Measurements from ENCODE around the gene MOK. TPM values are rescaled to one million over a fixed set of nuclear protein-coding genes. Genes with fewer than 3 reads are reported as not detected.

MOK gene
- total and polyA plus RNA-seq, 4 donors = 10.0 to 28.3 (median 13.6) TPM

DNA sequence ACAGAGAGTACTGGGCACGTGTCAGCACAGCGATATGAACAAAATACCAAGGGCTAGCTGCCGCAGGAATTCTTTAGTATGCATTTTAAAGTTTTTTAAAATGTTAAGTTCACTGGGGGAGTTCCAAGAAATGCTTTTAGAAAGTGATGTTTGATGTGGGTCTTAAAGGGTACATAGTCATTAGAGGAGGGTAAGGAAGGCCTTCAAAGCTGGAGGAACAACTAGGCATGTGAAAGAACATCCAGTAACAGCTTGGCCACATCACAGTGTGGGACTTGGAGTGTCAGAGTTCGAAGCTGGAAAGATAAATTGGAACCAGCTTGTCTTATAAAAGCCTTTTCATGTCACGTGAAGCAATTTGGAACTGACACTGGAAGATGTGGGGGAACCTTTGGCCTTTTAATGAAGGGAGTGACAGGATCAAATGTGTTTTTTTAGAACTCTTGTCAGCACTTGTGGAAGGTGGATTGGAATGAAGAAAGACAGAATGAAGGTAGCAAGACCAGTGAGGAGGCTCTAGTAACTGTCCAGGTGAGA lies 107.6 kb downstream of the MOK start:
- no peaks in the 10 kb centered on the region for H3K27me3 ChIP-seq (ENCODE audit: control insufficient read depth in 1 of 2, insufficient read depth in 2 of 2, low read length in 1 of 2)
- intact Hi-C loops (cut with DNase I) = no loop called here
- peaks cover 4% of the 10 kb centered on the region in 2 donors for H3K36me3 ChIP-seq (ENCODE audit: control insufficient read depth in 1 of 2, insufficient read depth in 2 of 2, low read length in 1 of 2)
- ATAC-seq (ENCODE audit: low FRiP score) (no peak), DNase-seq (no peak)
- no peak overlapping the region for H3K27ac ChIP-seq (ENCODE audit: low read depth in 1 of 2, low read length in 2 of 2)
- 73 to 76% methylated on average over 5 of the region's 5 CpGs for WGBS, 2 donors
- H3K4me1 ChIP-seq (ENCODE audit: control insufficient read depth in 1 of 2, insufficient read depth in 2 of 2, low read length in 2 of 2) = no peaks in the 10 kb centered on the region
- H3K4me3 ChIP-seq (ENCODE audit: low read length in 2 of 2) = no peak overlapping the region
- no peaks in the 10 kb centered on the region for H3K9me3 ChIP-seq (ENCODE audit: control insufficient read depth, low read length)

DNA sequence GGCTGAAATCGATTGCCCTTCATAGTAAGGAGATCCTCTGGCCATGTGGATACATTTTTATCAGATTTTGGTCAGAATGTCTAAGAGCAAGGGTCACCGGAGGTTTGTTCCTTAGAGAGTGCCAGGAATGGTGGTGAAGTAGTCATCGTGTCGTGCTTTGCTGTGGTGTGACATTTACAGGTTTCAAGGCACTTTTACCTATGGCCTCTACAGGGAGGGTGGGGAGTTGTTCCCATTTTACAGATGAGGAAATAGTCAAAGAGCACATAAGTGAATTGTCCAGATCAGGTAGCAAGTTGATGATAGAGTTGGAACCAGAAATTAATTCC lies 108.1 kb downstream of the MOK start:
- DNase-seq (no peak), ATAC-seq (ENCODE audit: low FRiP score) (no peak)
- H3K36me3 ChIP-seq (ENCODE audit: control insufficient read depth in 1 of 2, insufficient read depth in 2 of 2, low read length in 1 of 2) = peaks cover 4% of the 10 kb centered on the region in 2 donors
- no peak overlapping the region for H3K4me3 ChIP-seq (ENCODE audit: low read length in 2 of 2)
- intact Hi-C loops (cut with DNase I) = no loop called here
- H3K27ac ChIP-seq (ENCODE audit: low read depth in 1 of 2, low read length in 2 of 2) = no peak overlapping the region
- no peaks in the 10 kb centered on the region for H3K9me3 ChIP-seq (ENCODE audit: control insufficient read depth, low read length)
- H3K4me1 ChIP-seq (ENCODE audit: control insufficient read depth in 1 of 2, insufficient read depth in 2 of 2, low read length in 2 of 2) = no peaks in the 10 kb centered on the region
- H3K27me3 ChIP-seq (ENCODE audit: control insufficient read depth in 1 of 2, insufficient read depth in 2 of 2, low read length in 1 of 2) = no peaks in the 10 kb centered on the region
- WGBS, 2 donors = 79 to 92% methylated on average over 4 of the region's 4 CpGs

GRCh38 chr14:102196039-102196901 lies 108.7 kb downstream of the MOK start:
- Histone ChIP-seq H3K4me1 (ENCODE audit: control insufficient read depth in 1 of 2, insufficient read depth in 2 of 2, low read length in 2 of 2) (no peaks in the 10 kb centered on the region), H3K36me3 (ENCODE audit: control insufficient read depth in 1 of 2, insufficient read depth in 2 of 2, low read length in 1 of 2) (peaks cover 4% of the 10 kb centered on the region in 2 donors), H3K9me3 (ENCODE audit: control insufficient read depth, low read length) (no peaks in the 10 kb centered on the region), H3K27me3 (ENCODE audit: control insufficient read depth in 1 of 2, insufficient read depth in 2 of 2, low read length in 1 of 2) (no peaks in the 10 kb centered on the region), H3K27ac (ENCODE audit: low read depth in 1 of 2, low read length in 2 of 2) (no peak overlapping the region), H3K4me3 (ENCODE audit: low read length in 2 of 2) (no peak overlapping the region)
- no peak for ATAC-seq (ENCODE audit: low FRiP score)
- intact Hi-C loops (cut with DNase I) = no loop called here
- DNase-seq = no peak
- 81 to 83% methylated on average over 6 of the region's 6 CpGs for WGBS, 2 donors

DNA sequence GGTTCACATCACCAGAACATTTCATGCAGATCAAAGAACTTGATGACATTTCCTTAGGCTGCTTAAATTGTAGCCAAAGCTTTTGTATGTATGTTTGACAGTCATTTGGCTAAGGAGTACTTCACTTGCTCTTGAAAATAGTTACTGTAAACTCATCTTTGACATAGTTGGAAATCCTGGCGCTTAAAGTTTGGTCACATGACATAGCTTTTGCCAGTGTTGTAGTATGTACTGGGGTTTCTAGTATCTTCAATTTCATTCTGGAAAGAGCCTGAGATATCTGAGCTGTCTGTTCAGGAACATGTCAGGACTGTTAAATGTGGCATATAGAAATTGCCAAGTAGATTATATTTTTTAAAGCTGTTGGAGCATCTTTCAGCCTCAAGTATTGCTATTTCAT lies 109.5 kb downstream of the MOK start:
- H3K27ac ChIP-seq (ENCODE audit: low read depth in 1 of 2, low read length in 2 of 2) = no peak overlapping the region
- intact Hi-C loops (cut with DNase I) = no loop called here
- H3K4me1 ChIP-seq (ENCODE audit: control insufficient read depth in 1 of 2, insufficient read depth in 2 of 2, low read length in 2 of 2) = no peaks in the 10 kb centered on the region
- peaks cover 4% of the 10 kb centered on the region in 2 donors for H3K36me3 ChIP-seq (ENCODE audit: control insufficient read depth in 1 of 2, insufficient read depth in 2 of 2, low read length in 1 of 2)
- no peak for ATAC-seq (ENCODE audit: low FRiP score)
- no peak overlapping the region for H3K4me3 ChIP-seq (ENCODE audit: low read length in 2 of 2)
- no peak for DNase-seq
- WGBS, 2 donors = 83 to 94% methylated on average over 1 of the region's 1 CpG
- no peaks in the 10 kb centered on the region for H3K9me3 ChIP-seq (ENCODE audit: control insufficient read depth, low read length)
- no peaks in the 10 kb centered on the region for H3K27me3 ChIP-seq (ENCODE audit: control insufficient read depth in 1 of 2, insufficient read depth in 2 of 2, low read length in 1 of 2)

DNA sequence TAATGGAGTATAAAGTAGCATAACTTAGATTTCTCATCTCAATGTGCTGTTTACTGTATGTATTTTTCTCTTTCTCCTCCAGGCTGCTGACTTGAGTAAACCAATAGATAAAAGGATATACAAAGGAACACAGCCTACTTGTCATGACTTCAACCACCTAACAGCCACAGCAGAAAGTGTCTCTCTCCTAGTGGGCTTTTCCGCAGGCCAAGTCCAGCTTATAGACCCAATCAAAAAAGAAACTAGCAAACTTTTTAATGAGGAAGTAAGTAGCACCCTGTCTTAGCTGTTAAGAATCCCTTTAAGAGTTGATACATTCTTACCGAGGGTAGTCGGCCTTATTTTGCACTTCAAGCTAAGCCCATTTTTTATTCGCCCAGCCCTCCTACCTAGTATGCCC lies 110.1 kb downstream of the MOK start:
- Histone ChIP-seq H3K4me1 (ENCODE audit: control insufficient read depth in 1 of 2, insufficient read depth in 2 of 2, low read length in 2 of 2) (no peaks in the 10 kb centered on the region), H3K4me3 (ENCODE audit: low read length in 2 of 2) (no peak overlapping the region), H3K27ac (ENCODE audit: low read depth in 1 of 2, low read length in 2 of 2) (no peak overlapping the region), H3K36me3 (ENCODE audit: control insufficient read depth in 1 of 2, insufficient read depth in 2 of 2, low read length in 1 of 2) (peaks cover 4% of the 10 kb centered on the region in 2 donors), H3K9me3 (ENCODE audit: control insufficient read depth, low read length) (no peaks in the 10 kb centered on the region), H3K27me3 (ENCODE audit: control insufficient read depth in 1 of 2, insufficient read depth in 2 of 2, low read length in 1 of 2) (no peaks in the 10 kb centered on the region)
- intact Hi-C loops (cut with DNase I) = no loop called here
- DNase-seq = no peak
- ATAC-seq (ENCODE audit: low FRiP score) = no peak
- 77 to 84% methylated on average over 4 of the region's 4 CpGs for WGBS, 2 donors

GRCh38 chr14:102192840-102193502 lies 112.0 kb downstream of the MOK start:
- ATAC-seq (ENCODE audit: low FRiP score) = no peak

DNA sequence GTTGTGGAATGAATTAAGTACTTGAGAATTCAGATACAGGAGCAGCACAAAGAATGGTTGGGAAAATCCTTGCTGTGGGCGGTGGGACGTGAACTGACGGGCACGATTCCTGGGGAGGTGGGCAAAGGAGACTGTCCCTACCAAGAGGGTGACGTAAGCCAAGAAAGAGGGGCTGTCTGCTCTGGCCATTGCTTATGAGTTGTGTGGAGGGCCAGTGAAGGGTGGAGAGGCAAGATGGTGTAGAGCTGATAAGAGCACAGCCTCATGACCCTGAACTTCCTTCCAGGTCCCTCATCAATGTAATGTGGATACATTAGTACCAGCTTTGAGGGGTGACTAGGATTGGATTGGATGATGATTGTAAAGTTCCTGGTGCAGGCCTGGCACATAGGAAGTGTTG lies 115.1 kb downstream of the MOK start:
- intact Hi-C loops (cut with DNase I) = no loop called here
- ATAC-seq (ENCODE audit: low FRiP score) = no peak
- WGBS, 2 donors = 96 to 97% methylated on average over 5 of the region's 5 CpGs

More at GRCh38 chr14:102192840-102193502, 112.0 kb downstream of the MOK start:
- H3K9me3 ChIP-seq (ENCODE audit: control insufficient read depth, low read length) = no peaks in the 10 kb centered on the region
- no peaks in the 10 kb centered on the region for H3K27me3 ChIP-seq (ENCODE audit: control insufficient read depth in 1 of 2, insufficient read depth in 2 of 2, low read length in 1 of 2)
- H3K4me3 ChIP-seq (ENCODE audit: low read length in 2 of 2) = no peak overlapping the region
- H3K36me3 ChIP-seq (ENCODE audit: control insufficient read depth in 1 of 2, insufficient read depth in 2 of 2, low read length in 1 of 2) = peaks cover 0 to 4% of the 10 kb centered on the region in 2 donors
- intact Hi-C loops (cut with DNase I) = no loop called here
- no peak overlapping the region for H3K27ac ChIP-seq (ENCODE audit: low read depth in 1 of 2, low read length in 2 of 2)
- H3K4me1 ChIP-seq (ENCODE audit: control insufficient read depth in 1 of 2, insufficient read depth in 2 of 2, low read length in 2 of 2) = no peaks in the 10 kb centered on the region
- WGBS, 2 donors = 85 to 87% methylated on average over 13 of the region's 13 CpGs
- DNase-seq = no peak

GRCh38 chr14:102188187-102188586 lies 116.8 kb downstream of the MOK start:
- no peak overlapping the region for H3K27ac ChIP-seq (ENCODE audit: low read depth in 1 of 2, low read length in 2 of 2)
- H3K36me3 ChIP-seq (ENCODE audit: control insufficient read depth in 1 of 2, insufficient read depth in 2 of 2, low read length in 1 of 2) = no peaks in the 10 kb centered on the region
- no peaks in the 10 kb centered on the region for H3K27me3 ChIP-seq (ENCODE audit: control insufficient read depth in 1 of 2, insufficient read depth in 2 of 2, low read length in 1 of 2)
- 88 to 91% methylated on average over 1 of the region's 1 CpG for WGBS, 2 donors
- H3K4me3 ChIP-seq (ENCODE audit: low read length in 2 of 2) = no peak overlapping the region
- no peaks in the 10 kb centered on the region for H3K9me3 ChIP-seq (ENCODE audit: control insufficient read depth, low read length)
- intact Hi-C loops (cut with DNase I) = no loop called here
- DNase-seq = no peak
- ATAC-seq (ENCODE audit: low FRiP score) = no peak
- H3K4me1 ChIP-seq (ENCODE audit: control insufficient read depth in 1 of 2, insufficient read depth in 2 of 2, low read length in 2 of 2) = no peaks in the 10 kb centered on the region

More for the DNA sequence above, 115.1 kb downstream of the MOK start:
- peaks cover 0 to 1% of the 10 kb centered on the region in 2 donors for H3K36me3 ChIP-seq (ENCODE audit: control insufficient read depth in 1 of 2, insufficient read depth in 2 of 2, low read length in 1 of 2)
- H3K4me1 ChIP-seq (ENCODE audit: control insufficient read depth in 1 of 2, insufficient read depth in 2 of 2, low read length in 2 of 2) = no peaks in the 10 kb centered on the region
- H3K4me3 ChIP-seq (ENCODE audit: low read length in 2 of 2) = no peak overlapping the region
- H3K27ac ChIP-seq (ENCODE audit: low read depth in 1 of 2, low read length in 2 of 2) = no peak overlapping the region
- no peak for DNase-seq
- no peaks in the 10 kb centered on the region for H3K27me3 ChIP-seq (ENCODE audit: control insufficient read depth in 1 of 2, insufficient read depth in 2 of 2, low read length in 1 of 2)
- H3K9me3 ChIP-seq (ENCODE audit: control insufficient read depth, low read length) = no peaks in the 10 kb centered on the region
